HEK293 (cell line): ENCODE data around the gene DPYD.

Experiments
- CTCF ChIA-PET: fragments of 350-600 bp; formaldehyde crosslinking; extraction: SDS; loops from one replicate; lab custom pipeline; 2021; ENCODE audit warnings: antibody characterized with exemption; lab: Yijun Ruan, JAX
- POLR2A ChIA-PET: fragments of 300-600 bp; formaldehyde crosslinking; extraction: SDS; loops from one replicate; lab custom pipeline; 2020; ENCODE audit warnings: antibody characterized with exemption, inconsistent platforms; lab: Yijun Ruan, JAX
- H3K27ac ChIP-seq: fragments of 200-500 bp; sonication (Bioruptor generic); 2 replicates; pipeline ENCODE4 v1.5.1; 2014; ENCODE audit warnings: low read depth, low read length, control low read depth, inconsistent platforms; ENCODE audit errors: extremely low read depth
- H3K36me3 ChIP-seq, 2 experiments: fragments of 200-500 bp in 1 of 2; sonication (Bioruptor generic) in 1 of 2; 1 replicate in 1 of 2; 2 replicates in 1 of 2; pipeline ENCODE4 v1.5.1; 2014 to 2017; ENCODE audit warnings: inconsistent platforms in 2 of 2, low read length in 2 of 2; ENCODE audit not compliant: control insufficient read depth in 2 of 2, insufficient read depth in 1 of 2
- H3K4me1 ChIP-seq: fragments of 200-500 bp; sonication (Bioruptor generic); 2 replicates; pipeline ENCODE4 v1.5.1; 2014; ENCODE audit warnings: mild to moderate bottlenecking, low read length, inconsistent platforms; ENCODE audit not compliant: control insufficient read depth, insufficient read depth
- H3K4me3 ChIP-seq: 2 replicates; pipeline ENCODE4 v1.5.1; 2011; ENCODE audit warnings: low read depth, mild to moderate bottlenecking, control low read depth, low read length, moderate library complexity
- H3K9me3 ChIP-seq: fragments of 200-500 bp; sonication (Bioruptor generic); 2 replicates; pipeline ENCODE4 v1.5.1; 2014; ENCODE audit warnings: low read depth, low read length, inconsistent platforms; ENCODE audit not compliant: control insufficient read depth, insufficient read depth
- BCL11B ChIP-seq: fragments of 450-650 bp; formaldehyde crosslinking; IDR thresholded peaks from 2 replicates; pipeline ENCODE4 v1.5.1; 2016; ENCODE audit warnings: low read depth, missing biosample characterization, missing genetic modification characterization
- PRDM1 ChIP-seq: fragments of 450-650 bp; formaldehyde crosslinking; IDR thresholded peaks from 2 replicates; pipeline ENCODE4; 2016; ENCODE audit warnings: missing biosample characterization, missing genetic modification characterization
- SCRT2 ChIP-seq: fragments of 450-650 bp; formaldehyde crosslinking; IDR thresholded peaks from 2 replicates; pipeline ENCODE4 v1.5.1; 2016; ENCODE audit warnings: missing biosample characterization, missing genetic modification characterization
- SP7 ChIP-seq: fragments of 450-650 bp; formaldehyde crosslinking; IDR thresholded peaks from 2 replicates; pipeline ENCODE4 v1.5.1; 2016; ENCODE audit warnings: missing biosample characterization, missing genetic modification characterization
- YY1 ChIP-seq: fragments of 450-650 bp; formaldehyde crosslinking; IDR thresholded peaks from 2 replicates; pipeline ENCODE4 v1.5.1; 2018; ENCODE audit warnings: missing biosample characterization, missing genetic modification characterization
- ZBTB11 ChIP-seq: fragments of 450-650 bp; formaldehyde crosslinking; conservative IDR thresholded peaks from 2 replicates; pipeline ENCODE4 v1.5.1; 2016; ENCODE audit warnings: low read depth, missing biosample characterization, missing genetic modification characterization
- ZBTB8A ChIP-seq: fragments of 450-650 bp; formaldehyde crosslinking; IDR thresholded peaks from 2 replicates; pipeline ENCODE4 v1.5.1; 2016; ENCODE audit warnings: missing biosample characterization, missing genetic modification characterization
- ZFP69B ChIP-seq: fragments of 450-650 bp; formaldehyde crosslinking; IDR thresholded peaks from 2 replicates; pipeline ENCODE4 v1.5.1; 2016; ENCODE audit warnings: missing biosample characterization, missing genetic modification characterization
- ZNF121 ChIP-seq: fragments of 450-650 bp; formaldehyde crosslinking; IDR thresholded peaks from 2 replicates; pipeline ENCODE4 v1.5.1; 2016; ENCODE audit warnings: missing biosample characterization, missing genetic modification characterization
- ZNF132 ChIP-seq: fragments of 450-650 bp; formaldehyde crosslinking; IDR thresholded peaks from 2 replicates; pipeline ENCODE4 v1.5.1; 2017; ENCODE audit warnings: missing biosample characterization, missing genetic modification characterization, borderline replicate concordance
- ZNF155 ChIP-seq: fragments of 450-650 bp; formaldehyde crosslinking; IDR thresholded peaks from 2 replicates; pipeline ENCODE4 v1.5.1; 2016; ENCODE audit warnings: missing biosample characterization, missing genetic modification characterization
- ZNF239 ChIP-seq: fragments of 450-650 bp; formaldehyde crosslinking; IDR thresholded peaks from 2 replicates; pipeline ENCODE4 v1.5.1; 2016; ENCODE audit warnings: missing biosample characterization, missing genetic modification characterization
- ZNF266 ChIP-seq: fragments of 450-650 bp; formaldehyde crosslinking; IDR thresholded peaks from 2 replicates; pipeline ENCODE4 v1.5.1; 2016; ENCODE audit warnings: missing biosample characterization, missing genetic modification characterization, low read depth
- ZNF324 ChIP-seq: fragments of 450-650 bp; formaldehyde crosslinking; IDR thresholded peaks from 2 replicates; pipeline ENCODE4 v1.5.1; 2016; ENCODE audit warnings: missing biosample characterization, missing genetic modification characterization
- ZNF398 ChIP-seq: fragments of 450-650 bp; formaldehyde crosslinking; IDR thresholded peaks from 2 replicates; pipeline ENCODE4 v1.5.1; 2017; ENCODE audit warnings: missing biosample characterization, missing genetic modification characterization
- ZNF513 ChIP-seq: fragments of 450-650 bp; IDR thresholded peaks from 2 replicates; pipeline ENCODE4 v1.5.1; 2018; ENCODE audit warnings: missing biosample characterization, missing genetic modification characterization
- ZNF621 ChIP-seq: fragments of 450-650 bp; formaldehyde crosslinking; IDR thresholded peaks from 2 replicates; pipeline ENCODE4 v1.5.1; 2017; ENCODE audit warnings: missing biosample characterization, missing genetic modification characterization
- ZNF704 ChIP-seq: fragments of 450-650 bp; formaldehyde crosslinking; IDR thresholded peaks from 2 replicates; pipeline ENCODE4 v1.5.1; 2016; ENCODE audit warnings: missing biosample characterization, missing genetic modification characterization
- ZNF768 ChIP-seq: fragments of 450-650 bp; formaldehyde crosslinking; IDR thresholded peaks from 2 replicates; pipeline ENCODE4 v1.5.1; 2018; ENCODE audit warnings: missing biosample characterization, mild to moderate bottlenecking, missing genetic modification characterization
- ZNF791 ChIP-seq: fragments of 450-650 bp; formaldehyde crosslinking; IDR thresholded peaks from 2 replicates; pipeline ENCODE4 v1.5.1; 2016; ENCODE audit warnings: missing biosample characterization, missing genetic modification characterization
- ZSCAN23 ChIP-seq: fragments of 450-650 bp; formaldehyde crosslinking; IDR thresholded peaks from 2 replicates; pipeline ENCODE4 v1.5.1; 2016; ENCODE audit warnings: missing biosample characterization, missing genetic modification characterization
- TF ChIP-seq, protein P1 (sequence below): fragments of 450-650 bp; formaldehyde crosslinking; IDR thresholded peaks from 2 replicates; pipeline ENCODE4 v1.5.1; 2016; ENCODE audit warnings: missing biosample characterization, missing genetic modification characterization

The DPYD gene

DNA sequence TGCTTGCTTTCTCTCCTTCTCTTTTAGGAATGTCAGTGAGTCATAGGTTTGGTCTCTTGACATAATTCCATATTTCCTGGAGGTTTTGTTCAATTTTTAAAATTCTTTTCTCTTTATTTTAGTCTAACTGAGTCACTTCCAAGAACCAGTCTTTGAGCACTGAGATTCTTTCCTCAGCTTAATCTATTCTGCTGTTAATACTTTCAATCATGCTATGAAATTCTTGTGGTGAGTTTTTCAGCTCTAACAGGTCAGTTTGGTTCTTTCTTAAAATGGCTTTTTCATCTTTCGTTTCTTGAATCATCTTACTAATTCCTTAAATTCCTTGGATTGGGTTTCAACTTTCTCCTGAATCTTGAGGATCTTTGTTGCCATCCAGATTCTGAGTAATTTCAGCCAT, 878.3 kb downstream of the DPYD start (continued):
- no peak for TF ChIP-seq ZNF398 (tag by site-specific recombination)
- TF ChIP-seq, all 188 proteins: peak for 0

GRCh38 chr1:97041026-97041425, 879.8 kb downstream of the DPYD start:
- ChIA-PET CTCF (no interaction called here), POLR2A (no interaction called here)
- Histone ChIP-seq H3K36me3 (no peaks in the 10 kb centered on the region), H3K4me3 (no peak overlapping the region), H3K27ac (no peak overlapping the region), H3K9me3 (no peaks in the 10 kb centered on the region)
- TF ChIP-seq ZFP69B (tag by site-specific recombination) (no peak), ZNF121 (tag by site-specific recombination) (no peak), ZNF266 (tag by site-specific recombination) (no peak), ZNF132 (tag by site-specific recombination) (no peak), ZNF239 (no peak), BCL11B (tag by site-specific recombination) (no peak), ZNF621 (tag by site-specific recombination) (no peak), ZNF155 (tag by site-specific recombination) (no peak)
- TF ChIP-seq, all 188 proteins: peak for 0
- no peaks in the 10 kb centered on the region for H3K4me1 ChIP-seq

DNA sequence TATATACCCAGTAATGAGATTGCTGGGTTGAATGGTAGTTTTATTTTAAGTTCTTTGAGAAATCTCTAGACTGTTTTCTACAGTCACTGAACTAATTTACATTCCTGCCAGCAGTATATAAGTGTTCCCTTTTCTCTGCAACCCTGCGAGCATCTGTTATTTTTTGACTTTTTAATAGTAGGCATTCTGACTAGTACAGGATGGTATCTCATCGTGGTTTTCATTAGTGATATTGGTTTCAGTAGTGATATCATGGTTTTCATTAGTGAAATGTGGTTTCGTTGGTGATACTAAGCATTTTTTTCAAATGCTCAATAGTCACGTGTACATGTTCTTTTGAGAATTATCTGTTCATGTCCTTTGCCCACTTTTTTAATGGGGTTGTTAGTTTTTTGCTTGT, 882.4 kb downstream of the DPYD start:
- CTCF ChIA-PET = no interaction called here
- Histone ChIP-seq H3K27ac (no peak overlapping the region), H3K4me3 (no peak overlapping the region), H3K4me1 (no peaks in the 10 kb centered on the region), H3K9me3 (no peaks in the 10 kb centered on the region), H3K36me3 (no peaks in the 10 kb centered on the region)
- TF ChIP-seq PRDM1 (tag by site-specific recombination) (no peak), SCRT2 (no peak), ZSCAN23 (tag by site-specific recombination) (no peak), SP7 (tag by site-specific recombination) (no peak), YY1 (tag by site-specific recombination) (no peak), ZNF324 (tag by site-specific recombination) (no peak), ZNF513 (tag by site-specific recombination) (no peak), ZBTB8A (tag by site-specific recombination) (no peak), ZNF704 (no peak), ZNF768 (no peak), ZBTB11 (no peak), ZNF791 (tag by site-specific recombination) (no peak)
- TF ChIP-seq, protein P1, sequence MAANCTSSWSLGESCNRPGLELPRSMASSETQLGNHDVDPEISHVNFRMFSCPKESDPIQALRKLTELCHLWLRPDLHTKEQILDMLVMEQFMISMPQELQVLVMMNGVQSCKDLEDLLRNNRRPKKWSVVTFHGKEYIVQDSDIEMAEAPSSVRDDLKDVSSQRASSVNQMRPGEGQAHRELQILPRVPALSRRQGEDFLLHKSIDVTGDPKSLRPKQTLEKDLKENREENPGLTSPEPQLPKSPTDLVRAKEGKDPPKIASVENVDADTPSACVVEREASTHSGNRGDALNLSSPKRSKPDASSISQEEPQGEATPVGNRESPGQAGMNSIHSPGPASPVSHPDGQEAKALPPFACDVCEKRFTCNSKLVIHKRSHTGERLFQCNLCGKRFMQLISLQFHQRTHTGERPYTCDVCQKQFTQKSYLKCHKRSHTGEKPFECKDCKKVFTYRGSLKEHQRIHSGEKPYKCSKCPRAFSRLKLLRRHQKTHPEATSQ (tag by site-specific recombination) = no peak
- POLR2A ChIA-PET = no interaction called here
